Coronary artery (tissue), 2 donors: ENCODE measurements around the gene IL17D.

ENCODE experiments used
- DNase-seq: peaks from one replicate; pipeline ENCODE4 v3.0.0-alpha.2; 2017; ENCODE audit warnings: low spot score
- H3K27ac ChIP-seq, 2 donors: fragments of 200-600 bp; sonication (generic); one replicate each; pipeline ENCODE4 v1.5.1; 2016 to 2019
- H3K4me3 ChIP-seq: fragments of 200-600 bp; sonication (generic); 2 replicates; pipeline ENCODE4 v1.5.1; 2016; ENCODE audit warnings: mild to moderate bottlenecking, moderate library complexity
- CTCF ChIP-seq: fragments of 200-600 bp; sonication (generic); IDR thresholded peaks from one replicate; pipeline ENCODE4 v1.5.1; 2019; ENCODE audit warnings: antibody characterized with exemption

The IL17D gene

GRCh38 chr13:20754009-20754408 lies 50.5 kb downstream of the IL17D start:
- no peak for DNase-seq
- Histone ChIP-seq H3K4me3 (no peak overlapping the region), H3K27ac (no peak overlapping the region)
- TF ChIP-seq CTCF: no peak

GRCh38 chr13:20760872-20761271 lies 57.4 kb downstream of the IL17D start:
- DNase-seq: no peak
- H3K27ac ChIP-seq: no peak overlapping the region
- no peak overlapping the region for H3K4me3 ChIP-seq
- no peak for TF ChIP-seq CTCF

GRCh38 chr13:20767309-20767943 lies 63.9 kb downstream of the IL17D start:
- no peak overlapping the region for H3K27ac ChIP-seq
- no peak for TF ChIP-seq CTCF

GRCh38 chr13:20769091-20769490 lies 65.6 kb downstream of the IL17D start:
- no peak for DNase-seq
- H3K4me3 ChIP-seq: no peak overlapping the region
- no peak for TF ChIP-seq CTCF
- H3K27ac ChIP-seq: no peak overlapping the region

More at GRCh38 chr13:20767309-20767943, 63.9 kb downstream of the IL17D start:
- no peak for DNase-seq
- H3K4me3 ChIP-seq: no peak overlapping the region

- Histone ChIP-seq H3K4me3 (no peak overlapping the region), H3K27ac (no peak overlapping the region)
- TF ChIP-seq CTCF: no peak
- no peak for DNase-seq
These were observed 66.3 kb downstream of the IL17D start for GRCh38 chr13:20769834-20770233.
